Measurements from ENCODE around the gene ATG2B.

ATG2B gene

GRCh38 chr14:96393071-96393691 is 30.0 kb upstream of the ATG2B start:
- no peaks in the 10 kb centered on the region for H3K36me3 Mint-ChIP-seq (ENCODE audit: low read depth)
- peaks cover 7% of the 10 kb centered on the region for H3K4me1 Mint-ChIP-seq (ENCODE audit: low read depth)
- H3K27ac Mint-ChIP-seq = no peak overlapping the region
- H3K4me3 Mint-ChIP-seq = no peak overlapping the region
- H3K9me3 Mint-ChIP-seq = no peaks in the 10 kb centered on the region
- intact Hi-C loops (cut with micrococcal nuclease) = no loop called here
- H3K27me3 Mint-ChIP-seq = peaks cover 45% of the 10 kb centered on the region

- intact Hi-C loops (cut with micrococcal nuclease) = loop anchor here (1.0 kb wide), 2 partner anchors 28 to 111 kb away; partner anchors contain the start of genes ATG2B, GSKIP and PAPOLA
- peak overlapping the region; percentile 84 for H3K4me3 Mint-ChIP-seq
- H3K27me3 Mint-ChIP-seq = peaks cover 45% of the 10 kb centered on the region
- peak overlapping the region; percentile 80 for H3K27ac Mint-ChIP-seq
- no peaks in the 10 kb centered on the region for H3K9me3 Mint-ChIP-seq
- H3K36me3 Mint-ChIP-seq (ENCODE audit: low read depth) = no peaks in the 10 kb centered on the region
- peaks cover 7% of the 10 kb centered on the region for H3K4me1 Mint-ChIP-seq (ENCODE audit: low read depth)
These were observed 28.4 kb upstream of the ATG2B start for GRCh38 chr14:96391293-96392118.

DNA sequence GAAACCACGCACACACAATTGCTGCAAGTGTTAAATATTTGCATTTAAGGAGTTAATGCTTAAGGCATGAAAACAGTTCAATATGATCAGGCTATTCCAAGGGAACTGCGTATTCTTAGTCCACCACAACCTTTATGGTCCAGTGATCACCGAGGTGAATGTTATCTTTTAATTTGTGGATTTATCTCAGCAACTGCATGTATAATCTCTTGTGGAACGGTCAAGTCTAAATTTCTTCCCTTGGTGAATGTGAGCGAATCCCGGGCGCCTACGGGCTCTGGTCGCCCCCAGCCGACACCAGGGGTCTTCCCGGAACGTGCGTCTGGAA is 27.8 kb upstream of the ATG2B start:
- H3K9me3 Mint-ChIP-seq = no peaks in the 10 kb centered on the region
- H3K27me3 Mint-ChIP-seq = peaks cover 45% of the 10 kb centered on the region
- H3K36me3 Mint-ChIP-seq (ENCODE audit: low read depth) = no peaks in the 10 kb centered on the region
- H3K4me1 Mint-ChIP-seq (ENCODE audit: low read depth) = peaks cover 7% of the 10 kb centered on the region
- intact Hi-C loops (cut with micrococcal nuclease) = loop anchor here (1.0 kb wide), 2 partner anchors 28 to 111 kb away; partner anchors contain the start of genes ATG2B, GSKIP and PAPOLA
- H3K27ac Mint-ChIP-seq = peak overlapping the region; percentile 80
- H3K4me3 Mint-ChIP-seq = peak overlapping the region; percentile 84

GRCh38 chr14:96385385-96385784 is 22.2 kb upstream of the ATG2B start:
- H3K27me3 Mint-ChIP-seq = peaks cover 12% of the 10 kb centered on the region
- no peaks in the 10 kb centered on the region for H3K9me3 Mint-ChIP-seq
- no peak overlapping the region for H3K4me3 Mint-ChIP-seq
- intact Hi-C loops (cut with micrococcal nuclease) = no loop called here
- H3K27ac Mint-ChIP-seq = no peak overlapping the region
- peaks cover 12% of the 10 kb centered on the region for H3K36me3 Mint-ChIP-seq (ENCODE audit: low read depth)
- no peaks in the 10 kb centered on the region for H3K4me1 Mint-ChIP-seq (ENCODE audit: low read depth)

GRCh38 chr14:96384740-96385139 is 21.6 kb upstream of the ATG2B start:
- intact Hi-C loops (cut with micrococcal nuclease) = no loop called here

GRCh38 chr14:96384053-96384452 is 20.9 kb upstream of the ATG2B start:
- peaks cover 2% of the 10 kb centered on the region for H3K27me3 Mint-ChIP-seq
- intact Hi-C loops (cut with micrococcal nuclease) = no loop called here
- no peak overlapping the region for H3K4me3 Mint-ChIP-seq
- H3K27ac Mint-ChIP-seq = no peak overlapping the region
- H3K4me1 Mint-ChIP-seq (ENCODE audit: low read depth) = no peaks in the 10 kb centered on the region
- no peaks in the 10 kb centered on the region for H3K9me3 Mint-ChIP-seq
- H3K36me3 Mint-ChIP-seq (ENCODE audit: low read depth) = peaks cover 12% of the 10 kb centered on the region

More at GRCh38 chr14:96384740-96385139, 21.6 kb upstream of the ATG2B start:
- Mint-ChIP-seq H3K9me3 (no peaks in the 10 kb centered on the region), H3K4me1 (ENCODE audit: low read depth) (no peaks in the 10 kb centered on the region), H3K27ac (no peak overlapping the region), H3K4me3 (no peak overlapping the region), H3K27me3 (peaks cover 6% of the 10 kb centered on the region), H3K36me3 (ENCODE audit: low read depth) (peaks cover 12% of the 10 kb centered on the region)

DNA sequence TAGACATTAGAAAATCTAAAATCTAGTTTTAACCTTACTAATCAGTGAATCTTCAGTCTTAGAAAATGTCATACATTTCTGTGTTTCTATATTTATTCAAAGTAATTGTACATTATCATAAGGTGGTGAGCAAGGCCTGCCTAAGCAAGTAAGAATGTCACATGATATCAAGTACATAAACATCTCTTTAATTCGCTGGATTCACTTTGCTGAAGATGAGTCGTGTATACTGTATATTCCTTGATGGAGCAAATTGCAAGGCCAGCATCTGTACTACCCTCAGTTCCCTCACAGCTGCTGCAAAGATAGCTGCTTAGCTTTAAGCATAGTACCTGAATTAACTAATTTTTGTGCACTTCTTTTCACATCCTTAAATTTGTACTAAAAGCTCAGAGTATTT is 20.3 kb upstream of the ATG2B start:
- intact Hi-C loops (cut with micrococcal nuclease) = no loop called here
- Mint-ChIP-seq H3K27ac (no peak overlapping the region), H3K9me3 (no peaks in the 10 kb centered on the region), H3K36me3 (ENCODE audit: low read depth) (peaks cover 12% of the 10 kb centered on the region), H3K4me1 (ENCODE audit: low read depth) (no peaks in the 10 kb centered on the region), H3K27me3 (no peaks in the 10 kb centered on the region), H3K4me3 (no peak overlapping the region)

DNA sequence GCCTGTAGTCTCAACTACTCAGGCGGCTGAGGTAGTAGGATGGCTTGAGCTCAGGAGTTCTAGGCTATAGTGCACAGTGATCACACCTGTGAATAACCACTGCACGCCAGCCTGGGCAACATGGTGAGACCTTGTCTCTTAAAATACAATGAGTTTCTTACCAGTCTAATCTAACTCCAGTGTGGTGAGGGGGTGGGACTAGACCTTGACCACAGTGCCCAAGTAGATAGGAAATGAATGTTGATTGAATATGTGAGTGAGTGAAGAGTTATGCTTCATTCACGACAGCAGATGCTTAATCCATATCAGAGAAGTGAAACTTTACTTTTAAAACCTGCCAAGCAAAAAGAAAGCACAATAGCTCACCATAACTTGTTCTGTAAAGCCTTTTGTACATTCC is 17.6 kb upstream of the ATG2B start:
- Mint-ChIP-seq H3K4me3 (no peak overlapping the region), H3K9me3 (no peaks in the 10 kb centered on the region), H3K27ac (no peak overlapping the region), H3K27me3 (no peaks in the 10 kb centered on the region), H3K4me1 (ENCODE audit: low read depth) (no peaks in the 10 kb centered on the region), H3K36me3 (ENCODE audit: low read depth) (peaks cover 12% of the 10 kb centered on the region)
- intact Hi-C loops (cut with micrococcal nuclease) = no loop called here

GRCh38 chr14:96376093-96376492 is 13.0 kb upstream of the ATG2B start:
- Mint-ChIP-seq H3K4me1 (ENCODE audit: low read depth) (no peaks in the 10 kb centered on the region), H3K9me3 (no peaks in the 10 kb centered on the region), H3K27me3 (no peaks in the 10 kb centered on the region), H3K27ac (no peak overlapping the region), H3K36me3 (ENCODE audit: low read depth) (no peaks in the 10 kb centered on the region), H3K4me3 (no peak overlapping the region)
- intact Hi-C loops (cut with micrococcal nuclease) = no loop called here

- H3K27me3 Mint-ChIP-seq = no peaks in the 10 kb centered on the region
- H3K36me3 Mint-ChIP-seq (ENCODE audit: low read depth) = peaks cover 6% of the 10 kb centered on the region
- intact Hi-C loops (cut with micrococcal nuclease) = no loop called here
- no peak overlapping the region for H3K27ac Mint-ChIP-seq
- no peak overlapping the region for H3K4me3 Mint-ChIP-seq
- peaks cover 7% of the 10 kb centered on the region for H3K4me1 Mint-ChIP-seq (ENCODE audit: low read depth)
- peaks cover 7% of the 10 kb centered on the region for H3K9me3 Mint-ChIP-seq
These were observed 10.4 kb upstream of the ATG2B start for GRCh38 chr14:96373538-96373937.

DNA sequence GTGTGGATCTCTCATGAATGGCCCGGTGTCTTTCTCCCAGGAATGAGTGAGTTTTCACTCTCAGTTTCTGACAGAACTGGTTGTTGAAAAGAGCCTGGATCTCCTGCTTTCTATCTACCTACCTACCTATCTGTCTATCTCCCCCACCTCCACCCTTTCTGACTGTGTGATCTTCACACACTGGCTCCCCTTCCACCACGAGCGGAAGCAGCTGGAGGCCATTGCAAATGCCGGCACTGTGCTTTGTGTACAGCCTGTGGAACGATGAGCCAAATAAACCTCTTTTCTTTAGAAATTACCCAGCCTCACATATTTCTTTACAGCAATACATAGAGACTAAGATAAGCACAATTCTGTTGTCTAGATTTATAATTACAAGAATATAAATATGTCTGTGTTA is 7.4 kb upstream of the ATG2B start:
- Mint-ChIP-seq H3K27me3 (no peaks in the 10 kb centered on the region), H3K27ac (no peak overlapping the region)
- intact Hi-C loops (cut with micrococcal nuclease) = no loop called here

DNA sequence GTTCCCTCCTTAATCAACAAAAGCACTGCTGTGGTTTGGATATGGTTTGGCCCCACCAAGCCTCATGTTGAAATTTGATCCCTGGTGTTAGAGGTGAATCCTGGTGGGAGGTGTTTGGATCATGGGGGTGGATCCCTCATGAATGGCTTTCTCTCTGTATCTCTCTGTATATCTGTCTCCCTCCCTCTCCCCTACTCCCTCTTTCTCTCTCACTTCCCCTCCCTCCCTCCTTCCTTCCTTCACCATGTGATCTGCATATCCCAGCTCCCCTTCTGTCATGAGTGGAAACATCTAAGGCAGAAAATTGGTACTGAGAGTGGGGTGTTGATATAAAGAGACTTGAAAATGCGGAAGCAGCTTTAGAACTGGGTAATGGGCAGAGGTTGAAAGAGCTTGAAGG is 5.4 kb upstream of the ATG2B start:
- peaks cover 31% of the 10 kb centered on the region for H3K4me1 Mint-ChIP-seq (ENCODE audit: low read depth)
- no peak overlapping the region for H3K4me3 Mint-ChIP-seq
- H3K9me3 Mint-ChIP-seq = peaks cover 10% of the 10 kb centered on the region
- no peak overlapping the region for H3K27ac Mint-ChIP-seq
- intact Hi-C loops (cut with micrococcal nuclease) = loop anchor here (10.0 kb wide), 2 partner anchors 426 to 854 kb away; partner anchors contain the start of genes SYNE3 and VRK1
- H3K27me3 Mint-ChIP-seq = no peaks in the 10 kb centered on the region
- H3K36me3 Mint-ChIP-seq (ENCODE audit: low read depth) = peaks cover 10% of the 10 kb centered on the region

More for the DNA sequence above, 7.4 kb upstream of the ATG2B start:
- Mint-ChIP-seq H3K9me3 (peaks cover 10% of the 10 kb centered on the region), H3K4me1 (ENCODE audit: low read depth) (peaks cover 14% of the 10 kb centered on the region), H3K36me3 (ENCODE audit: low read depth) (peaks cover 10% of the 10 kb centered on the region), H3K4me3 (no peak overlapping the region)

DNA sequence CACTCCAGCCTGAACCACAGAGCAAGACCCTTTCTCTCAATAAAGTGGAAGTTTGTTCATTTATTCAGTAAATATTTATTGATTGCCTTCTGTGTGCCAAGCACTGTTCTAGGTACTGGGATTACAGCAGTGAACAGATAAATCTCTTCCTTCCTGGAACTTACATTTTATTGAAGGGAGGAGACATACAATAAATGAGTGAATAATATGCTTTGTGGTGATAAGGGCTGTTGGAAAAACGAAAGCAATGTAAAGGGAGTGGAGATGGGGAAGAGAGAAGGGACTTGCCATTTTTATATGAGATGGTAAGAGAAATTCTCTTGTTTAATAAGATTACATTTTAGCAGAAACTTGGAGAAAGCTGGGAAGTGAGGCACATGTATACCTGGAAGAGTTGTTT is 1.8 kb upstream of the ATG2B start:
- peaks cover 18% of the 10 kb centered on the region for H3K36me3 Mint-ChIP-seq (ENCODE audit: low read depth)
- H3K9me3 Mint-ChIP-seq = peaks cover 10% of the 10 kb centered on the region
- peaks cover 51% of the 10 kb centered on the region for H3K4me1 Mint-ChIP-seq (ENCODE audit: low read depth)
- no peaks in the 10 kb centered on the region for H3K27me3 Mint-ChIP-seq
- H3K27ac Mint-ChIP-seq = no peak overlapping the region
- intact Hi-C loops (cut with micrococcal nuclease) = loop anchor here (10.0 kb wide), 2 partner anchors 430 to 850 kb away; partner anchors contain the start of genes SYNE3 and VRK1
- H3K4me3 Mint-ChIP-seq = no peak overlapping the region

- peaks cover 6% of the 10 kb centered on the region for H3K9me3 Mint-ChIP-seq
- intact Hi-C loops (cut with micrococcal nuclease) = loop anchor here (1.0 to 10.0 kb wide), 5 partner anchors 27 to 849 kb away; partner anchors contain the start of genes PAPOLA, SYNE3 and VRK1
- peak overlapping the region; percentile 89 for H3K27ac Mint-ChIP-seq
- H3K4me3 Mint-ChIP-seq = peak overlapping the region; percentile 87
- peaks cover 56% of the 10 kb centered on the region for H3K4me1 Mint-ChIP-seq (ENCODE audit: low read depth)
- H3K36me3 Mint-ChIP-seq (ENCODE audit: low read depth) = peaks cover 16% of the 10 kb centered on the region
- H3K27me3 Mint-ChIP-seq = no peaks in the 10 kb centered on the region
These were observed 703 bp upstream of the ATG2B start for GRCh38 chr14:96363751-96364336.

Data from dendritic cell treated with granulocyte-macrophage colony-stimulating factor and Interleukin-4, amounts not matched to agents 40 ng/mL and 50 ng/mL, for 4 days (primary cell).